H1 (cell line): ENCODE data around the gene ROR1. TPM values are rescaled to one million over a fixed set of nuclear protein-coding genes. Genes with fewer than 3 reads are reported as not detected.
A peak's percentile ranks its signal among the peaks of the same experiment; 100 is the strongest.

Experiments used
- ASH2L ChIP-seq: fragments of 200-600, 300-600 bp; sonication (generic); IDR thresholded peaks from one replicate; pipeline ENCODE4 v1.7.1; 2017; ENCODE audit warnings: low read length
- BACH1 ChIP-seq: IDR thresholded peaks from 2 replicates; pipeline ENCODE4 v1.6.1; 2012; ENCODE audit warnings: low read length, improper control_type of control experiment
- BCL11A ChIP-seq, 2 experiments: IDR thresholded peaks; one replicate each; pipeline ENCODE4 v1.6.1; 2011; ENCODE audit warnings: low read depth in 2 of 2, low read length in 2 of 2, mild to moderate bottlenecking in 2 of 2
- CTBP2 ChIP-seq: IDR thresholded peaks from 2 replicates; pipeline ENCODE4 v1.7.0; 2011; ENCODE audit warnings: borderline replicate concordance, mild to moderate bottlenecking, moderate library complexity, mixed read lengths, low read length; ENCODE audit not compliant: insufficient read depth, insufficient read length
- EP300 ChIP-seq, 2 experiments: IDR thresholded peaks; 1 replicate in 1 of 2; 2 replicates in 1 of 2; pipeline ENCODE4 v1.6.1; 2011 to 2012; ENCODE audit warnings: low read depth in 2 of 2, low read length in 2 of 2, mild to moderate bottlenecking in 2 of 2, borderline replicate concordance in 1 of 2, inconsistent platforms in 1 of 2, moderate library complexity in 1 of 2
- FOSL1 ChIP-seq: IDR thresholded peaks from 2 replicates; pipeline ENCODE4 v1.6.1; 2011; ENCODE audit warnings: mild to moderate bottlenecking, low read depth, low read length, moderate library complexity; ENCODE audit not compliant: insufficient read depth
- GABPA ChIP-seq: IDR thresholded peaks from 2 replicates; pipeline ENCODE4 v1.6.1; 2011; ENCODE audit warnings: mild to moderate bottlenecking, low read length, moderate library complexity, borderline replicate concordance; ENCODE audit not compliant: insufficient read depth
- KDM4A ChIP-seq: IDR thresholded peaks from one replicate; pipeline ENCODE4 v1.7.1; 2012; ENCODE audit warnings: low read depth, mild to moderate bottlenecking, moderate library complexity, low read length, inconsistent platforms; ENCODE audit not compliant: severe bottlenecking
- MAFK ChIP-seq: IDR thresholded peaks from 2 replicates; pipeline ENCODE4 v1.6.1; 2012; ENCODE audit warnings: low read depth, mild to moderate bottlenecking, improper control_type of control experiment, low read length
- NANOG ChIP-seq: IDR thresholded peaks from 2 replicates; pipeline ENCODE4 v1.6.1; 2011; ENCODE audit warnings: low read length, low read depth, mild to moderate bottlenecking, inconsistent platforms; ENCODE audit not compliant: insufficient read depth, poor library complexity, severe bottlenecking
- PHF8 ChIP-seq: fragments of 200-600 bp; sonication (generic); conservative IDR thresholded peaks from 2 replicates; pipeline ENCODE4 v1.7.1; 2012; ENCODE audit warnings: low read depth, mild to moderate bottlenecking, inconsistent platforms, low read length, moderate library complexity
- POLR2A ChIP-seq, 2 experiments: IDR thresholded peaks; 1 replicate in 1 of 2; 2 replicates in 1 of 2; pipeline ENCODE4 v1.6.1; 2011; ENCODE audit warnings: low read depth in 2 of 2, low read length in 2 of 2, mild to moderate bottlenecking in 2 of 2; ENCODE audit errors: control extremely low read depth in 1 of 2
- SAP30 ChIP-seq: fragments of 300-600 bp; sonication (generic); IDR thresholded peaks from 2 replicates; pipeline ENCODE4 v1.7.1; 2012; ENCODE audit warnings: low read length, moderate library complexity, mild to moderate bottlenecking, inconsistent platforms; ENCODE audit not compliant: insufficient read depth, insufficient replicate concordance
- SIN3A ChIP-seq, 2 experiments: IDR thresholded peaks in 1 of 2; conservative IDR thresholded peaks in 1 of 2; 2 replicates each; pipeline ENCODE4 v1.6.1; 2011 to 2012; ENCODE audit warnings: low read length in 2 of 2, improper control_type of control experiment in 1 of 2, low read depth in 1 of 2, mild to moderate bottlenecking in 1 of 2
- TAF1 ChIP-seq: IDR thresholded peaks from 2 replicates; pipeline ENCODE4 v1.6.1; 2011; ENCODE audit warnings: mild to moderate bottlenecking, low read depth, low read length
- TAF7 ChIP-seq: optimal IDR thresholded peaks from 2 replicates; pipeline ENCODE3; 2011; ENCODE audit warnings: low read depth, mild to moderate bottlenecking, inconsistent platforms, low read length, moderate library complexity, borderline replicate concordance
- TBP ChIP-seq: IDR thresholded peaks from 2 replicates; pipeline ENCODE4 v1.6.1; 2011; ENCODE audit warnings: low read depth, low read length, improper control_type of control experiment
- TCF12 ChIP-seq: IDR thresholded peaks from 2 replicates; pipeline ENCODE4 v1.6.1; 2011; ENCODE audit warnings: low read depth, mild to moderate bottlenecking, low read length
- USF2 ChIP-seq: IDR thresholded peaks from 2 replicates; pipeline ENCODE4 v1.6.1; 2011; ENCODE audit warnings: low read length, improper control_type of control experiment
- polyA plus RNA-seq, 7 experiments: library from polyadenylated mRNA; depleted of rRNA in 3 of 7; stranded (reverse) in 5 of 7; unstranded in 2 of 7; fragments of >200 nt in 5 of 7; fragments of 200-250 nt in 2 of 7; gene quantifications; 1 replicate in 5 of 7; 2 replicates in 1 of 7; 4 replicates in 1 of 7; pipeline versions ENCODE4 v1.2.1 to v1.2.3, GENCODE V29; 2011 to 2013; ENCODE audit warnings: missing spikeins in 2 of 7, mixed read lengths in 2 of 7
- total RNA-seq: library from RNA; stranded (reverse); fragmentation: NEBNext Ultra II Directional; extraction: Animal tissue kit (Norgen Biotek cat#: 25700); gene quantifications from 2 replicates; pipeline ENCODE4 v1.2.1, GENCODE V29; 2021
- TF ChIP-seq, protein P1 (sequence below): IDR thresholded peaks from 2 replicates; pipeline ENCODE4 v1.6.1; 2012; ENCODE audit warnings: inconsistent platforms

ROR1 gene
- total and polyA plus RNA-seq, 2 of the 8 experiments (the other 6 are each of a cell fraction or from before 2014, with no cell fraction given) = 33.6 to 73.6 TPM

DNA sequence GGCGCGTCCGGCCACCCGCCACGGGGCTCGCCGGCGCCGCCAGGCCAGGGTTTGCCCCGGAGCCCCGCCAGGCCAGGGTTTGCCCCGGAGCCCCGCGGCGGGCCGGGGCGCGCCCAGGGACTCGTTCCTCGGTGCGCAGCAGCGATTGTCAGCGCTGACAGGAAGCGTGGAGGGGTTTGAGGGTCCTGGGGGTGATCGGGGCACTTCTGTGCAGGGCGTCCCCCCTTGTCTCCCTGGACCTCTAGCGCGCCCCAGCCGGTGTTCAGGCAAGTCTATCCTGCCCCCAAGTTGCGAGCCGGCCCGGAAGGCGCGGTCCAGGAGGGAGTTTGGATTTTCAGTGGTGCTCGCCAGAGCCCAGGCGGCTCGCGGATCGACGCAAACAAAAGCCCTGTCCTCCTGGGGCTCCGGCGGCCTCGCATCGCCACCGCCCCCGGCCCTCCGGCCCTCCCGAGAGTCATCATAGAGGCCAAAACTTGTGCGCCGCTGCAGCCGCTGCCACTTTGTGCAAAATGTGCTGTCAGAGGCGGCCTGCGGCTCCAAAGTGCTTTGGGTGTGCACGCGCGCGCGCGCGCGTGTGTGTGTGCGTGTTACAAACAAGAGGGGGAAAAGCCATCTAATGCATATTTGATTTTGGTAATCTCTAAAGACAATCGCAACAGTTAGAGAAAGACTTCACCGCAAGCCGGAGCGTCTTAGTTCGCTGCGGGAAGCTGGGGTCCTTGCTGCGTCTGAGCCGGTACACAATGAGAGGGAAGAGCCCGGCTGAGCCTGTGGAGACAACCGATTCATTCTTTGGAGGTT, 1.0 kb downstream of the ROR1 start (continued):
- TF ChIP-seq, protein P1, sequence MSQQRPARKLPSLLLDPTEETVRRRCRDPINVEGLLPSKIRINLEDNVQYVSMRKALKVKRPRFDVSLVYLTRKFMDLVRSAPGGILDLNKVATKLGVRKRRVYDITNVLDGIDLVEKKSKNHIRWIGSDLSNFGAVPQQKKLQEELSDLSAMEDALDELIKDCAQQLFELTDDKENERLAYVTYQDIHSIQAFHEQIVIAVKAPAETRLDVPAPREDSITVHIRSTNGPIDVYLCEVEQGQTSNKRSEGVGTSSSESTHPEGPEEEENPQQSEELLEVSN = no peak
- peak in 1 of 2 experiments; percentile 68; a peak in 1 of 4 replicates for TF ChIP-seq SIN3A (conservative IDR thresholded peaks at IDR 0.05 in 1 of 2, IDR thresholded peaks at IDR 0.05 in 1 of 2; ENCODE audit: low read depth in 1 of 2, low read length in 2 of 2)
- TF ChIP-seq CTBP2 = peak; percentile 85
- peak; percentile 49 for TF ChIP-seq ASH2L
- TF ChIP-seq SAP30 = no peak
- TF ChIP-seq USF2 = no peak
- no peak for TF ChIP-seq GABPA
- no peak; the same call in 1 of the 2 replicates for TF ChIP-seq TAF1
- no peak for TF ChIP-seq KDM4A
- peak; percentile 80; the same call in 1 of the 2 replicates for TF ChIP-seq TBP
- TF ChIP-seq TCF12 = 0 out of 2 replicates have a peak, but pooled peaks have one; percentile 75
- TF ChIP-seq EP300 (IDR thresholded peaks at IDR 0.05; ENCODE audit: borderline replicate concordance in 1 of 2, low read depth in 2 of 2, low read length in 2 of 2) = peak in 1 of 2 experiments; percentile 82; a peak in 1 of 3 replicates
- peak in 1 of 2 experiments; percentile 31 for TF ChIP-seq BCL11A (IDR thresholded peaks at IDR 0.05; ENCODE audit: low read depth in 2 of 2, low read length in 2 of 2)
- TF ChIP-seq TAF7 = peak; percentile 45
- no peak; a peak in 1 of 3 replicates for TF ChIP-seq POLR2A (IDR thresholded peaks at IDR 0.05; ENCODE audit: control extremely low read depth in 1 of 2, low read depth in 2 of 2, low read length in 2 of 2)
- peak; percentile 72; the same call in 1 of the 2 replicates for TF ChIP-seq BACH1
- TF ChIP-seq FOSL1 = no peak
- TF ChIP-seq NANOG = peak; percentile 85
- no peak for TF ChIP-seq MAFK
- peak; percentile 33; the same call in 1 of the 2 replicates for TF ChIP-seq PHF8
